ENCODE data around the gene DTNBP1. TPM values are rescaled to one million over a fixed set of nuclear protein-coding genes. Genes with fewer than 3 reads are reported as not detected.

DTNBP1 gene
- total and polyA plus RNA-seq, 2 of the 8 experiments (the other 6 are each of a cell fraction or from before 2014, with no cell fraction given), result 13.5 to 22.1 TPM

- TF ChIP-seq ASH2L (IDR thresholded peaks at IDR 0.05; ENCODE audit: low read length), result no peak
Observed at GRCh38 chr6:15515660-15516375, 147.0 kb downstream of the DTNBP1 start (continued).
